ENCODE data around the gene C2orf81.
"Not testable (repeated sequence)": the region's sequence is repeated elsewhere in the genome, so short reads cannot be mapped to it uniquely, and the experiment has no call there.

Gene C2orf81

DNA sequence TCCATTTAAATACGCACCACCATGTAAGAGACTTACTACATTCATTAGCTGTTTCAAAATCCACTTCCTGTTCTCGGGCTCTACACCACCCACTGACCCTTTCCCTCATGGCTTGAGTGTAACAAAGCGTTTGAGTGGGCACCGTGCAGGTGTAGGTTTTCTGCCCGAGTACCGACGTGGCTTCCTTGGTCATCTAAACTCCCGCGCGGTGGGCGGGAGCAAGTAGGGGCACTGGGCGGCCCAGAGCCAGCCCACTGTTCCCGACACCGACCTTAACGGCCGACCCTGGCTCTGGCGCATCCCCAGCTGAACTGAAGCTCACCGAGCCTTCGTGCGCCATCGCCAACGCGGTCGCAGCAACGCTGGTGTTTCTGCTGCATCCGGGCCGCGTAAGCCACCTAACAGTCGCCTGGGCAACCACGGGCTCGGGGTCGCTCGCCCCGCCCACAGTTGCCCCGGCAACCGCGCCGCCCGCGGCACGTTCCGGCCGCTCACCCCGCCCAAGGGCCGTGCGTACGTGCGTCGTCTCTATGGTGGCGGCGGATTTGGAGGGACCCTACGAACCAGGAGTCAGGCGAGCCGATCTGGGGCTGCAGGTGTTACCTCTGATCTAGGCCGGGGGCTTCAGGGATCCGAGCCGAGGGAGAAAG is at the start of gene C2orf81, which contains the start of gene WDR54:
Gene C2orf81 (minus strand): TSS at position 399 of the 650 bp plus-strand sequence. CDS start 59 bp downstream, at position 340.
Gene WDR54 (plus strand): TSS at position 510 of the 650 bp plus-strand sequence. CDS start 424 bp downstream, outside the sequence.
- peak; percentile 86 for DNase-seq

DNA sequence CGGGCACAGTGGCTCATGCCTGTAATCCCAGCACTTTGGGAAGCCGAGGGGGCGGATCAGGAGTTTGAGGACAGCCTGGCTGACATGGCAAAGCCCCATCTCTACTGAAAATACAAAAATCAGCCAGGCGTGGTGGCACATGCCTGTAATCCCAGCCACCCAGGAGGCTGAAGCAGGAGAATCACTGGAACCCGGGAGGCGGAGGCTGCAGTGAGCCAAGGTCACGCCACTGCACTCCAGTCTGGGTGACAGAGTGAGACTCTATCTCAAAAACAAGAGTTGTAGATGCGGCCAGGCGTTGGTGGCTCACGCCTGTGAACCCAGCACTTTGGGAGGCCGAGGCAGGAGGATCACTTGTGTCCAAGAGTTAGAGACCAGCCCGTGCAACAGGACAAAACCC is 49.3 kb upstream of the C2orf81 start:
- DNase-seq, result not testable (repeated sequence)

DNA sequence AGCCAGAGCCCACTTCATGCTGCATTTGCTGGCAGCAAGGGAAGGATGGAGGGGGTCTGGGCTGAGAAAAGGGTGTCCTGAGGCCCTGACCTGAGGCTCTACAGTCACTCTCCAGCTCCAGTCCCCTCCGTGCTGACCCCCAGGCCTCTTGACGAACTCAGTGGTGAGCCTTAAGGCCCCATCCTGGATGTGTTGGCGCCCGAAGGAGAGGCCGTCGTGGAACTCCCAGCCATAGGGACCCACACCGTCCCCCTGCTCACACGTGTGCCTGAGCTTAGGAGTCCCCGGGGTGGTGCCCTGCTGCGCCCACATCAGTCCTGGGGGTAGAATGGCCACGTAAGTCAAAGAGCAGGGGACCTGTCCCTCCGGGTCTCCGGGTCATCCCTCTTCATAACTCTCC is 43.0 kb upstream of the C2orf81 start:
- DNase-seq, result no peak

DNA sequence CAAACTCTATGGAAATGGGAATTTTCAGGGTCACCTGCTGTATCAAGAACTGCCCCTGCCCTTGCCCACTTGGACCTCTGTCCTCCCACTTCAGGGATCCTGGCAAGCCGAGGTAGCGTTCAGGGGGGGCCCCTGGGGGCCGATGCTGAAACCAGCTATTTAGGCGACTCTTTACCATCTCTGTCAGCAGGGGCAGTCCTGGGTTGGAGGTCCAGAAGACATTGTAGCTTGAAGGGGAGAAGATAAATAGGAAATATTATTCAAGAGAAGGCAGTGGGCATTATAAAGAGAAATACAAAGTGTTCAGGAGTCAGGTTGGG is 41.3 kb upstream of the C2orf81 start:
- no peak for DNase-seq

DNA sequence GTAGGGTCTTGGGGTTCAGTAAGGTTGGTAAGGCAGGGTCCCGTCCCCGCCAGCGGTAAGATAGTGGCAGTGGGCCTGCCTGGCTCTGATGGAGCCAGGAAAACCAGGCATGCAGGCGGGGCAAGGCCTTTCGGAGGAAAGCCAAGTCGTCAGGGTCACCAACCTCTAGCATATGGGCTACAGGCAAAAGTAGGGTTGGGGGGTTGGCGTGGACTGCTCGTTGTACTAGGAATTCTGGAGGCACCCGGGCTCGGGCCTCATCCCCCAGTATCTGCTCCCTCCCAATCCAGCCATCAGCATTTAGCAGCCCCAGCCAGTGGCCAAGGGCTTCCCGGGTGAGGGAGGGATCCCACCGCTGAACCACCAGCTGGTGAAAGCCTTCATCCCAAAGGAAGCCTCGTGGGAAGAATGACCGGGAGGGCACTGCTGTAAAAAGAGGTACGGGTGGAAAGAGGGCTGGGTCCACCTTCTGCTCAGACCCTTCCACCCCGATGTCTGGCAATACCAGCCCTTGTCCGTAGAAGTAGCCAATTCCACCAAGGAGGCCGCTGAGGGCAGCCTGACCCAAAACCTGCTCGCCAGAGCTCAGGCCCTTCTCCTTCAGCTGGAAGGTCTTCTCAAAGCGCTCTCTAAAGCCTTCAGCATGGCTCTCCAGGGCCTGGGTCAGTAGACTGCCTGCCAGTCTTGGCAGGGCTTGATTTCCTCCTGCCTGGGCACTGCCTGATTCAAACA is 40.8 kb upstream of the C2orf81 start:
- no peak for DNase-seq

DNA sequence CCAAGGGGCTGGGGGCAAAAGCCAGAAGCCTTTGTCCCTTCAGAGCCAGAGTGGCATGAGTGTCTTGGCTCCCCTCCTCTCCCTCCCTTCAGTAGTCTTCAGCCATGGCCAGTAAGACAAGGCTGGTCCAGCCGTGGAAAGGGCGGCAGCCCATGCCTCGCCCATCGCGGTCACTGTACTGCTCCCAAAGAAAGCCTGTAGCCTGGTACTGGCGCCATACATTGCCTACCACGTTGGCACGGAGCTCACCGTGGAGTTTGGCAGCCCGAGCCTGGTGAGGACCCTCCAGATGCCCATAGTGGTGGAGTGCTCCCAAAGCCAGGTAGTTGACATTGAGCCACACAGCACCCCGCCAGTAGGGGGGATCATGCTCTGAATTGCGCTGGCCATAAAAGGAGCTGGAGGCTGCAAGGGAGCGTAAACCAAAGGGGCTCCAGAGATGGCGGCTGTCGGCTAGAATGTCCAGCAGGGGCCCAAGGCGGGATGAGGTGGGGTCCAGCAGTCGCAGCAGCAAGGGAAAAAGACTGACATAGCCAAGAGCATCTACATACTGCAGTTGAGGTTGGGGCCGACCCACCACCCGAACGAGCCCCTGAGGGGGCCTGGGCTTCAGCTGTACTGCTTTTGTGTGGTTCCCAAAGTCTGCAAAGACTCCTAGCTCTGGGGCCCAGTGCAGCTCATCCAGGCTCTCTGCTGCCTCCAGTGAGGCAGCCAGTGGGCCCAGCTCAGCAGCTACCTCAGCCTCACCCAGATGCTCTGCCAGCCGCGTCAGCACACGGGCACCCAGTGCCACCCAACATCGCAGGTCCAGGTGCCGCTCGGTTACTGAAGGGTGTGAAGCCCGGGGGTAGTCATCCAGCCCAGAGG is 40.0 kb upstream of the C2orf81 start:
- DNase-seq, result no peak

DNA sequence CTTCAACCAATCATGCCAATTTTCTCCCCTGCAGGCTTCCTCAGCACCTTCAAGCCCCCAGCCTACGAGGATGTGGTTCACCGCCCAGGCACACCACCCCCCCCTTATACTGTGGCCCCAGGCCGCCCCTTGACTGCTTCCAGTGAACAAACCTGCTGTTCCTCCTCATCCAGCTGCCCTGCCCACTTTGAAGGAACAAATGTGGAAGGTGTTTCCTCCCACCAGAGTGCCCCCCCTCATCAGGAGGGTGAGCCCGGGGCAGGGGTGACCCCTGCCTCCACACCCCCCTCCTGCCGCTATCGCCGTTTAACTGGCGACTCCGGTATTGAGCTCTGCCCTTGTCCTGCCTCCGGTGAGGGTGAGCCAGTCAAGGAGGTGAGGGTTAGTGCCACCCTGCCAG is 38.8 kb upstream of the C2orf81 start:
- DNase-seq, result not testable (repeated sequence)

DNA sequence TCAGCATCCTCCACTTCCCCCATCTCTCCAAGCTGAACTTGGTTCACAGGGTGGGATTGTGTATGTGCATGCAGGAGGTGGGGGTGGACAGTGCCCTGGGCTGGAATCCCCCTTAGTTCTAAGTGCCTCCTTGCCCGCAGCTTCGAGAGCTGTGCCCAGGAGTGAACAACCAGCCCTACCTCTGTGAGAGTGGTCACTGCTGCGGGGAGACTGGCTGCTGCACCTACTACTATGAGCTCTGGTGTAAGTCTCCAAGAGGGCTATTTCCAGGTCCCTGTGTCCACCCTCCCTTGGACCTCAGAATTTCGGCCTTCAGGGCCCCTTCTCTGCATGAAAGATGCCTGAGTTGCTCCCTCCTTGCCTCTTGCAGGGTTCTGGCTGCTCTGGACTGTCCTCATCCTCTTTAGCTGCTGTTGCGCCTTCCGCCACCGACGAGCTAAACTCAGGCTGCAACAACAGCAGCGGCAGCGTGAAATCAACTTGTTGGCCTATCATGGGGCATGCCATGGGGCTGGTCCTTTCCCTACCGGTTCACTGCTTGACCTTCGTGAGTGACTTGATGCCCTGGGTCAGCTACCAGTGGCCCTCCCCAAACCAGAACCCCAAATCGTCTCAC is 38.2 kb upstream of the C2orf81 start:
- DNase-seq, result not testable (repeated sequence)

DNA sequence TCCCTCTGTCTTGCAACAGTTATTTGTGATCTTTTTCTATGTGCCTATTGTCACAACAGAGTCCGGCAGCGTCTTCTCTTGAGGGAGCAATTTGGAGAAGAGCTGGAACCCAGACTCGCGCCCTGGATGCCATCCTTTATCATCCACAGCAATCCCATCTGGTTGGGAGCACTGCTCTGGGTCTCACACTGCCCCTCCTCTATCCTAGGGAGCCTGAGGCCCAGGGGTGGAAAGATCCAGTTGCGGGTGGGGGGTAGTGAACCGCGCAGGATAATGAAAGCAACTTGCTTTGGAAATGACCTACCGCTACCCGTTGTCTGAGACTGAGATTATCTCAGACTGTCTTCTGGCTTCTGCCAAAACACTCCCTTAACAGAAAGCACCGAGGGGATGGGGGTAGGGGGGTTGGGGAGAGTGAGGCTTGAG is 37.5 kb upstream of the C2orf81 start:
- no peak for DNase-seq

DNA sequence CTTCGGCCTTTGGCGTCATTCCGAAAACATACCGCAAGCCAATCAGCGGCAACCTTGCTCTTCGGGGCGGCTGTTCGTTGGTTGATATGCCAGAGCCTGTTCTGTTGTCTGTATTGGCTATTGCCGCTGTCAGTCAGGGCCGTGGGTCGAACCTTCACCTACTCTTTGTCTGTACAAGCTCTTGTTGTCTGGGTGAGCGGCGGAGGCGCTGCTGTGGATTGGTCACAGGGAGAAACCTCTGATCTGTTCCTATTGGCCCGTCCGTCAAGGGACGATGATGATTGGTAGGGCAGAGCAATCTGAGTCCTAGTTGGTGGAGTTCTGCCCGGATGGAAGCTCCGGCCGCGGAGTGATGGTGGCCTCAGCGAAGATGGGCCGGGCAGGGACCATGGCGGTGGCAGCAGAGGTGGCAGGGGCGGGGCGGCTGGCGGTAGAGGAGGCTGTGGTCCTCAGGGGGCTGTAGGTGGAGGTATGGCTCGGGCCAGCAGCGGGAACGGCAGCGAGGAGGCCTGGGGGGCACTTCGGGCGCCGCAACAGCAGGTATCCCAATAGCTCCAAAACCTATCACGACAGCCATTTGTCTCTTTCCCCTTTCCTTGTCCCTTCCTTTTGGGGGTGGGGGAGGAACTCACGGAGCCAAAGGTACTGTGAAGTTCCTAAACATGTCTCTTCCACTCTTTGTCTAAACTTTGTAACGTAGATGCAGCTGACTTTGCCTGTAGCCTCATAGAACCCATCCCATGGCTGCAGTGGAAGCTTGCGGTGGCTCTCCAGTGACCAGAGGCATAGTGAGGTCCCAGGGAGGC is 36.9 kb upstream of the C2orf81 start, which contains the start of gene WBP1:
Gene WBP1 (plus strand): TSS at position 307 of the 806 bp plus-strand sequence. CDS start 165 bp downstream, at position 472.
- peak; percentile 98 for DNase-seq

DNA sequence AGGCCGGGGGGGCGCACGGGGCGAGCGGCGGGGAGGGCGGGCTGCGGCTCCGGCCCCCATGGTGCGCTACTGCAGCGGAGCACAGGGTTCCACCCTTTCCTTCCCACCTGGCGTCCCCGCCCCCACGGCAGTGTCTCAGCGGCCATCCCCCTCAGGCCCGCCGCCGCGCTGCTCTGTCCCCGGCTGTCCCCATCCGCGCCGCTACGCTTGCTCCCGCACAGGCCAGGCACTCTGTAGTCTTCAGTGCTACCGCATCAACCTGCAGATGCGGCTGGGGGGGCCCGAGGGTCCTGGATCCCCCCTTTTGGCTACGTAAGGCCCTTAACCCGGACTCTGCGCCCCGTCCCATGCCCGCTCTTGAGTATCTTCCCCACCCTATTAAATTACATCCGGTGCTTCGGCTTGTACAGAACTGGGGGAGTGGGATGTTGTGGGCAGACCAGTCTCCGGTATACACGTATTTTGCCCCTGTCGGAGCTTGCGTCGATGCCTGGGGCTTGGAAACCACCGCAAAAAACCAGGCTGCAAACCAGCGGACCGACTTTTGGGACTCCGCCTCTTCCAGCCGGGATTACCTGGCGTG is 36.2 kb upstream of the C2orf81 start:
- peak; percentile 69 for DNase-seq

DNA sequence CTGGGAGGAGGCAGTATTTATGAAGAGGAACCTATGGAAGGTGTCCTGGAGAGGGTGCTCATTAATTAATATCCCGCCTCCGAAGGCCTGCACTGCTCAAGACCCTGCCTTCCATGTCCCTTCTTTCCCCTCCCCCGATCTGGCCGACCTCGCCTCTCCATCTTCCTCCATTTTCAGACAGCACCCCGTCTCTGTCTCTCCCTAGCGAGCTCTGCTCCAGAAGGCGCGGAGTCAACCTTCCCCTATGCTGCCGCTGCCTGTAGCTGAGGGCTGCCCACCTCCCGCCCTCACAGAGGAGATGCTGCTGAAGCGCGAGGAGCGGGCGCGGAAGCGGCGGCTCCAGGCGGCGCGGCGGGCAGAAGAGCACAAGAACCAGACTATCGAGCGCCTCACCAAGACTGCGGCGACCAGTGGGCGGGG is 35.7 kb upstream of the C2orf81 start:
- no peak for DNase-seq

DNA sequence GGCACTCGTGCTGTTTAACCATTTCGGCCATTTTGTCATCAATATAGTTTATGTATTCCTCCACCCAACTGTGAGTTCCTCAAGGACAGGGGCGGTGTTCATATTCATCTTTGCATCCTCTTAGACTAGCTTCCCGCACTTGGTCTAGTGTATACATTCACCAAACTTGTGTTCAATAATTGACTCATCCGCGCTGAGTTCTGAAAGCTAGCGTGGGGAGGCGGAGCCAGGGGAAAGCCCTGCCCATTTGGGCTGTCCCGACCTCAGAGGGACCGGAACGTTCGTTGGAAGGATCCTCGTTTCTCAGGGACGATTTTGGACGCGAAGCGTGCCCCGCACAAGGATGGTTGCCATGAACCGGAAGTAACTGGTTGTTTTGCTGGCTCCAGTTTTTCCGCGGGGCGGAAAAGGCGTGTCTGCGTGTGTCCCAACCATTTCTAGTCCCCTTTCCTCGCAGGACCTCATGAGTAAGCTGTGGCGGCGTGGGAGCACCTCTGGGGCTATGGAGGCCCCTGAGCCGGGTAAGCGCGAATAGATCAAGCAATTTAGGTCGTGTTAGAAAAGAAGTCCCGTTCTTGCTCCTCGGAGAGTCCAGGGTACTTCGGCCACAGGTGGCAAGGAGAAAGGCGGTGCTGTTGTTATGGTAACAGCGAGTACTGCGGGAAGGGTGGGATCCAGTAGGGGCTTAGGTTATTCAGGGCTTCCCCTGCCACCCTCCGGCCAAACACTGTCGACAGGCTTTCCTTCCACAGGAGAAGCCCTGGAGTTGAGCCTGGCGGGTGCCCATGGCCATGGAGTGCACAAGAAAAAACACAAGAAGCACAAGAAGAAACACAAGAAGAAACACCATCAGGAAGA is 33.5 kb upstream of the C2orf81 start, which contains the start of gene INO80B:
Gene INO80B (plus strand): TSS at position 434 of the 858 bp plus-strand sequence. CDS start 30 bp downstream, at position 464.
- peak; percentile 96 for DNase-seq

DNA sequence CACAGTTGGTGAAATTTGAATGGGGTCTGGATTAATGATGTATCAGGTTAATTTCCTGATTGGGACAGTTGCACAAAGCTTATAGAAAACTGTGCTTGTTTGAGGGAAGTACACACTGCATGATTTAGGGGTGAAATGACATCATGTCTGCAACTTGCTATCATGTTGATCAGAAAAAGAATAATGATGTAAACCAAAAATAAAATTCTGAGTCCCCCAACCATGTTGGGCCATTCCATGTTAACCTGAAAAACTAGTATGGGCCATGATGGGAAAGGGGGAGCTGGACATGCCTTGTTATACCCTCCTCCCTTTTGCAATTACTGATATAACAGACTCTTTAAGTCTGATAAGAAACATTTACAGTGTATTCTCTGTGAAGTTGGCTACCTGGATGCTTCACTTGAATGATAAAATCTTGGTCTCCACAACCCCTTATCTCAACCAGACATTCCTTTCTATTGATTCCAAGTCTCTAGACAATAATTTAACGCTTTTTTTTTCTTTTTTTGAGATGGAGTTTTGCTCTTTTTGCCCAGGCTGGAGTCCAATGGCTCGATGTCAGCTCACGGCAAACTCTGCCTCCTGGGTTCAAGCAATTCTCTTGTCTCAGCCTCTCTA is 29.3 kb upstream of the C2orf81 start:
- DNase-seq, result no peak

DNA sequence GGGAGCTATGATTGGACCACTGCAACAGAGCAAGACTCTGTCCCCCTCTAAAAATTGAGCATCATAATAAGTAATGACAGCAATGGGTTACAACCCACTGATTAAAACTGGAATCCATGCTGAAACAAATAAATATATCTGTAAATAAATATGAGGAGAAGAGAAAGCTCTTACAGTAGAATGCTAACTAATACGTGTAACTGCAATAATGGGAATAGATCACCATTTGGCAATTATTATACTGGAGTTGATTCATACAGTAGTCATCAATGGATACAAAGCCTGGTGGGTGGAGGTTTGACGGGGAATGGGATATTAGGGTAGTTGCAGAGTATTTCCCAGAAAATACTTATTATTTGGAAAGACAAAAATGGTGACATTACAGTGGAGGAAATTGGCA is 27.4 kb upstream of the C2orf81 start:
- DNase-seq, result no peak

DNA sequence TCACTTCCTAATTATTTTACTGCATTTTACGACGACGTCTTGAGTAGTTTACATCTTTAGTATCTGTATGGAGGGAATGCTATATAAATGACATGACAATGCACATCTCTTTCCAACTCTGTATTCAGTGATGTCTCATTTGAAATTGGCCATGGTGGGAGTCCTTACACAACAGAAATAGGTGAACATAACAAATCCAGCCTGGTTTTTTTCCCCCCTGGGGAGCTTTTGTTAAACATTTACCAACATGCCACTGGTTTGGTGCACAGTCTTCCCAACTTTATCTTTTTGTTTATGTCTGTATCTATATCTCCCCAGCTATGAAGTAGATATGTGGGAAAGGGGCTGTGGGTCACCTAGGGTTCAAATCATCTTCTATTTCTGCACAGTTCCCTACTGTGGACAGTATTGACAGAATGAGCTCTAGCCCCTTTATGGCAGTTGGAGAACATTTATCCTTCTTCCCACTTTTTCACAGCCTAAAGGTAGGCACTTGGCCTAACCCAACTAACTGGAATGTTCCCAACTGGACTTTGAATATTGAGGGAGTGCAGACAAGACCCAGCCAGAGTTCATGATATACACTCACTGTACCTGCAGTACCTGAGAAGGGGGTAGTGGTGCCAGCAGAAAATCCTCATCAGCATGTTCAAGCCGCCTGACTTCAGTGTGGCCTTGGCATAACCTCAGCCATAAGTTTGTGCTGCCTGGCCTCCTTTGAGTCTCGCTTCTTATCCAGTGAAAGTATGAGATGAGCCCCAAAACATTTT is 26.0 kb upstream of the C2orf81 start:
- DNase-seq, result no peak

DNA sequence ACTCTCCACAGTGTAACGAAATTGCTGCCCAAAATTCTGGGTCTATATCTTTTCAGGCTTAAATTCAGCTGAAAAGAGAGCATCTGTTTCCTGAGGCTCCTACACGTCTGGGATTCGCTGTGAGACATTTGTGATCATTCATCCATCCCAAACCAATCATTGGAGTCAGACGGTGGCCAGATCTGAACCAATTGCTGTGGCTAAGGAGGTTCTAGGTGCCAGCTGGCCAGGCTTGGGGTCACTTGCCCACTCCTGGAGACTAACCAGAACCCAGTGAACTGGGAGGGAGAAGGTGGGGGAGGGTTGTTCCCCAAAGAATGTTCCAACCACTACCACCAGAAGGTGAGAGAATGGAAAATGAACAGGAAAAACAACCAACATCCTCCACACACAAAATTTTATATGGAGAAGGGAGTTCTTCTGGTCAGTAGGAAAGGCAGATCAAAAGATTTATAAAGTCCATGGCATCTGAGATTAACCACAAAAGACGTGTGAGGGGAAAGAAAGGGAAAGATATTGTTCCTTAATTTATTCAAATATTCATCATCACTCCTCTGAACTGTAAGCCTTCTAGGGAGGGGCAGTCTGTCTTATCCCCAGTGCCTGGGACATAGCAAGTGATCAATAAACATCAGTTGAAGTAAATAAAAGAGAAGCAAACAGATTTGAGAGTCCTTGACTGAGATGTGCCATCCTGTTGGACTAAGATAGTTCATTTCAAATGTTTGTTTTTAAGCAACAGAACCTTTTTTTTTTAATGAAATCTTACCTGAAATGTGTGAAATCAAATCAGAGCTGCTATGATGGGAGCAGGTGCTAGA is 23.3 kb upstream of the C2orf81 start:
- DNase-seq, result no peak
